Muscle layer of duodenum (tissue), 2 donors: Measurements from ENCODE around the gene ELN.

Experiments used
- H3K27ac ChIP-seq: one replicate; pipeline ENCODE4 v1.7.0; 2013; ENCODE audit warnings: mild to moderate bottlenecking, low read length
- H3K27me3 ChIP-seq: one replicate; pipeline ENCODE4 v1.7.0; 2013; ENCODE audit warnings: low read depth, mild to moderate bottlenecking, control low read depth, low read length
- H3K36me3 ChIP-seq, 2 donors: one replicate each; pipeline ENCODE4 v1.7.0; 2013; ENCODE audit warnings: low read length in 2 of 2, control low read depth in 1 of 2, mild to moderate bottlenecking in 1 of 2; ENCODE audit not compliant: insufficient read depth in 2 of 2, control insufficient read depth in 1 of 2
- H3K4me1 ChIP-seq, 2 donors: one replicate each; pipeline ENCODE4 v1.7.0; 2013; ENCODE audit warnings: low read length in 2 of 2, mild to moderate bottlenecking in 2 of 2, control low read depth in 1 of 2, moderate library complexity in 1 of 2; ENCODE audit not compliant: insufficient read depth in 2 of 2, control insufficient read depth in 1 of 2
- H3K4me3 ChIP-seq, 2 donors: one replicate each; pipeline ENCODE4 v1.7.0; 2013; ENCODE audit warnings: low read length in 2 of 2, low read depth in 1 of 2, mild to moderate bottlenecking in 1 of 2
- H3K9me3 ChIP-seq, 2 donors: one replicate each; pipeline ENCODE4 v1.7.0; 2013; ENCODE audit warnings: low read length in 2 of 2, control low read depth in 1 of 2, mild to moderate bottlenecking in 1 of 2; ENCODE audit not compliant: control insufficient read depth in 1 of 2
- donor health status: healthy.

ELN gene

DNA sequence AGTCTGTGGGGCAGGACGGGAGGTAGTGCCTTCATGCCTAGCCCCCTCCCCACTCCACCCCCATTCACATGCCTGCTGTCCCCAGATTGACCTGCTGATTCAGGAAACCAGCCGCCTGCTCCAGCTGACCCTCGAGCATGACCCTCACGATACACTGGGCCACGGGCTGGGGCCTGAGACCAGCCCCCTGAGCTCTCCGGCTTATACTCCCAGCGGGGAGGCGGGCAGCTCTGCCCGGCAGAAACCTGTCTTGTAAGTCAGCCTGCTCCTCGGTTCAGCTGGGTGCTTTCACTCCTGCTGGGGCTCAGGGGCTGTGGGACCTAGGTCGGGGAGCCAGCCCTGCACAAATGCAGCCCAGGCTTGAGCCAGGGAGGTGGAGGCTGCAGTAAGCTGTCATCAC lies 78.0 kb downstream of the ELN start:
- H3K27me3 ChIP-seq: no peaks in the 10 kb centered on the region
- H3K9me3 ChIP-seq: no peaks in the 10 kb centered on the region
- peaks cover 6 to 47% of the 10 kb centered on the region in 2 donors for H3K36me3 ChIP-seq
- no peak overlapping the region for H3K27ac ChIP-seq
- no peak overlapping the region for H3K4me3 ChIP-seq
- H3K4me1 ChIP-seq: no peaks in the 10 kb centered on the region

DNA sequence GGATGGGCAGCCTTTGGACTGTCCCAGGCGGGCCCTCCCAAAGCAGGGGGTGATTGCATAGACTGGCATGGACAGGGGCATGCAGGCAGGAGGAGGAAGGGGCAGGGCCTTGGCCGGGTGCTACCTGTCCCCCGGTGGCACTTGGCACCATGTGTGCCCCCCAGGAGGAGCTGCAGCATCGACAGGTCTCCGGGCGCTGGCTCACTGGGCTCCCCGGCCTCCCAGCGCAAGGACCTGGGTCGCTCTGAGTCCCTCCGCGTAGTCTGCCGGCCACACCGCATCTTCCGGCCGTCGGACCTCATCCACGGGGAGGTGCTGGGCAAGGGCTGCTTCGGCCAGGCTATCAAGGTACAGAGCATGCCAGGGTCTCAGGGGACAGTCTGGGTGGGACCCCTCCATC lies 78.9 kb downstream of the ELN start:
- Histone ChIP-seq H3K27me3 (no peaks in the 10 kb centered on the region), H3K4me1 (no peaks in the 10 kb centered on the region), H3K27ac (no peak overlapping the region), H3K4me3 (no peak overlapping the region), H3K36me3 (peaks cover 8 to 53% of the 10 kb centered on the region in 2 donors), H3K9me3 (no peaks in the 10 kb centered on the region)

DNA sequence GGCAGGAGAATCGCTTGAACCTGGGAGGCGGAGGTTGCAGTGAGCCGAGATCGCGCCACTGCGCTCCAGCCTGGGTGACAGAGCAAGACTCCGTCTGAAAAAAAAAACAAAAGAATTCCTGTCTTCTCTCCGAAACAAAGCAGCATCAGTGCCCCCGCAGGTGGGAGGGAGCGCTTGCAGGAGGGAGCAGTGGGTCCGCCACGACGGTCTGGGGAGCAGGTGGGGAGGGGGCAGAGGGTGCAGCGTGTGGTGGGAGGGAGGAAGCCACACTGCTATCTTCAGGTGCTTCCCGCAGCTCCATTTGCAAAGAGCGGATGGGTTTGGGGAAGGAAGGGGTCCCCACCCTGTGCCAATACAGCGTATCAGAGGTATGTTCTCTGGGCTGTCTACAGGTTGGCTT lies 87.4 kb downstream of the ELN start:
- no peak overlapping the region for H3K27ac ChIP-seq
- no peak overlapping the region for H3K4me3 ChIP-seq
- H3K4me1 ChIP-seq: no peaks in the 10 kb centered on the region
- H3K36me3 ChIP-seq: peaks cover 12 to 40% of the 10 kb centered on the region in 2 donors
- H3K9me3 ChIP-seq: no peaks in the 10 kb centered on the region
- H3K27me3 ChIP-seq: no peaks in the 10 kb centered on the region

DNA sequence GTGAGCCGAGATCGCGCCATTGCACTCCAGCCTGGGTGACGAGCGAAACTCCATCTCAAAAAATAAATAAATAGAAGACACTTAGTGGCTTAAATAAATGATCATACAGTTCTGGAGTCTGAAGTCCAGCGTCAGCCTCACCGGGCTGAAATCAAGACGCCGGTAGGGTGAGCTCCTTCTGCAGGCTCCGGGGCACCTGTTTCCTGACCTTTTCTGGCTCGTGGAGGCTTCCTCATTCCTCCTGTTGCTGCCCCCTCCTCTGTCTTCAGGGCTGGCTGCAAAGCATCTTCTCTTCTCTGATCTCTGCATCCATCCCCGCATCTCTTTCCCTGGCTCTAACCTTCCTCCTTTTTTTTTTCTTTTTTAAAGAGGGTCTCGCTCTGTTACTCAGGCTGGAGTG lies 88.4 kb downstream of the ELN start:
- H3K36me3 ChIP-seq: peaks cover 15 to 46% of the 10 kb centered on the region in 2 donors
- H3K27me3 ChIP-seq: no peaks in the 10 kb centered on the region
- H3K9me3 ChIP-seq: no peaks in the 10 kb centered on the region

More for the DNA sequence above, 88.4 kb downstream of the ELN start:
- Histone ChIP-seq H3K4me3 (no peak overlapping the region), H3K27ac (no peak overlapping the region), H3K4me1 (no peaks in the 10 kb centered on the region)
